T-helper 22 cell (primary cell): ENCODE measurements around the gene OR10V1.

Experiments used
- DNase-seq: peaks from one replicate; pipeline ENCODE4 v3.0.0-alpha.2; 2020; ENCODE audit warnings: low read depth

Gene OR10V1

DNA sequence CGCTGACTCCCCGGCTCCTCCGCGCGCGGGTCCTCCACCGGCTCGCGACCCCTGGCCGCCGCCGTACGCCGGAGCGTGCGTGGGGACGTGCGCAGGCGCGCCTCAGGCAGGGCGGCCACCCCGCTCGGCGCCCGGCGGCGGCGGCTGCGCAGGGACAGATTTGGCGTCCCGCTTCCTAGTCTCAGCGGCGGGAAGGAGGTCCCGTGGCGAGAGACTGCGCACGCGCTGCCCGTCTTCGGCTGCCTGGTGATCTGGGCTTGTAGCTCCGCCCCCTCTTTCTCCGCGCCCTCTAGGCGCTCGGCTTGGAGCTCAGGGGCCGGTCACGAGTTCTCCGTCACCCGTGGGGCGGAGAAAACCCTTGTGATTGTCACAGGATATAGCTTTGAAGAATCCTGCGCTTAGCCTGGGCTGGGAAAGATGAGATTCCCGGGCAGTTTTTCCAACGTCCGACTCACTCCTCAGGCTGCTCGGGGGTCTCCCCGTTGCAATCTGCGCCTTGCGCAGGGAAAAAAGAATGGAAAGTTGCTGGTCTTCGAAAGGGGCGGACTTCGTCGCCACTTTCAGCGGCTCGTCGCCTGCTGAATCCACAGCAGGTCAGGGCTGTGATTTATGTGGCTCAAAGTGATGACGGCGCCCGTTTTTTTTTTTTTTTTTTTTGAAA, 44.6 kb downstream of the OR10V1 start, which contains the start of gene PATL1:
TSS of gene PATL1 (minus strand) at position 88 of the 661 bp plus-strand sequence. CDS start 142 bp downstream, outside the sequence.
- peak; percentile 99 for DNase-seq

GRCh38 chr11:59668188-59668949, 45.3 kb downstream of the OR10V1 start:
- peak; percentile 66 for DNase-seq

DNA sequence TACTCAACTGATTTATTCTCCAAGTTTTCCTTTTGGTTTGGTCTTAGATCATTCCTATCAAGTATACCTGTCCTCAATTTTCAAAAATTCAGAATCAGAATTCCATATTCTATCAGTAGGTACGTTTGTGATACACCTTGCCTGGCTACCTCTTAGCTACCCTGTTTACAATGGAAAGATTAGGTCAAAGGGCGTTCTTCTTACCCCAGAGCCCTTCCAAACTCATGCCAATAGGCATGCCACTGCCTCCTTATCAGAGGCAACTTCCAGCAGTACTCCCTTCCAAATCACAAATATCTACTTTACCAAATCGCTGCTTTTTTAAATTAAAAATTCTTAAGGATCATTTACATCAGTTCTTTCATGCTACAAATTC, 45.8 kb downstream of the OR10V1 start:
- DNase-seq = no peak

GRCh38 chr11:59666969-59667368, 46.7 kb downstream of the OR10V1 start:
- DNase-seq = no peak
